Mammary epithelial cell (primary cell): ENCODE data around the gene GTF2F2.

Experiments
- CTCF ChIP-seq, 2 donors: IDR thresholded peaks in 1 of 2; conservative IDR thresholded peaks in 1 of 2; 2 replicates each; pipeline ENCODE4 v1.5.1; 2011 to 2012; ENCODE audit warnings: inconsistent platforms in 2 of 2, low read length in 2 of 2, mild to moderate bottlenecking in 2 of 2, control low read depth in 1 of 2, low read depth in 1 of 2; ENCODE audit not compliant: insufficient read depth in 1 of 2; ENCODE audit errors: extremely low read depth in 1 of 2
- EZH2 ChIP-seq: IDR thresholded peaks from 2 replicates; pipeline ENCODE4 v1.6.1; 2012; ENCODE audit warnings: low read length, inconsistent platforms, borderline replicate concordance

DNA sequence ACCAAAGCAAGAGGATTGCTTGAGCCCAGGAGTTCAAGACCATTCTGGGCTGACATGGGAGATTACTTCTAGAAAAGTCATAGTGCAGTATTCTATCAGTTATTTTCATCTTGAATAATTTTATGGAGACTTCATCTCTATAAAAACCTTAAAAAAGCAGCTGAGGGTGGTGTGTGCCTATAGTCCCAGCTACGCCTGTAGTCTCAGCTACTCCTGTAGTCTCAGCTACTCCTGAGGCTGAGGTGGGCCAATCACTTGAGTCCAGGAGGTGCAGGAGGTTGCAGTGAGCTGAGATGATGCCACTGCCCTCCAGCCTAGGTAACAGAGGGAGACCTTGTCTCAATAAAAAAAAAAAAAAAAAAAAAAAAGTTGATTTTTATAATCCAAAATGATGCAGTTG lies 102.6 kb downstream of the GTF2F2 start:
- no peak for TF ChIP-seq CTCF (conservative IDR thresholded peaks at IDR 0.05 in 1 of 2, IDR thresholded peaks at IDR 0.05 in 1 of 2; ENCODE audit: extremely low read depth in 1 of 2, insufficient read depth in 1 of 2, low read depth in 1 of 2, low read length in 2 of 2)
- TF ChIP-seq EZH2 = no peak
